H7 (cell line): Measurements from ENCODE around the gene FGD5. TPM values are rescaled to one million over a fixed set of nuclear protein-coding genes. Genes with fewer than 3 reads are reported as not detected.

ENCODE experiments used
- DNase-seq: peaks from one replicate; pipeline ENCODE4 v3.0.0; 2012
- H3K27me3 ChIP-seq: 2 replicates; pipeline ENCODE4 v1.6.0; 2011; ENCODE audit warnings: mild to moderate bottlenecking, low read length; ENCODE audit not compliant: control insufficient read depth, insufficient read depth
- H3K36me3 ChIP-seq: replicated peaks from 2 replicates; pipeline ENCODE4 v1.5.1; 2011; ENCODE audit warnings: low read length; ENCODE audit not compliant: control insufficient read depth, insufficient read depth
- H3K4me3 ChIP-seq: 2 replicates; pipeline ENCODE4 v1.5.1; 2011; ENCODE audit warnings: low read depth, mild to moderate bottlenecking, control low read depth, low read length, moderate library complexity; ENCODE audit not compliant: insufficient read depth
- total RNA-seq: library from RNA; depleted of rRNA; stranded (reverse); fragments of >200 nt; shearing (Covaris generic); gene quantifications from 2 replicates; pipeline ENCODE4 v1.2.3, GENCODE V29; 2014

The FGD5 gene
- total RNA-seq, 1 experiment from 2014 or later, result 19.8 TPM

DNA sequence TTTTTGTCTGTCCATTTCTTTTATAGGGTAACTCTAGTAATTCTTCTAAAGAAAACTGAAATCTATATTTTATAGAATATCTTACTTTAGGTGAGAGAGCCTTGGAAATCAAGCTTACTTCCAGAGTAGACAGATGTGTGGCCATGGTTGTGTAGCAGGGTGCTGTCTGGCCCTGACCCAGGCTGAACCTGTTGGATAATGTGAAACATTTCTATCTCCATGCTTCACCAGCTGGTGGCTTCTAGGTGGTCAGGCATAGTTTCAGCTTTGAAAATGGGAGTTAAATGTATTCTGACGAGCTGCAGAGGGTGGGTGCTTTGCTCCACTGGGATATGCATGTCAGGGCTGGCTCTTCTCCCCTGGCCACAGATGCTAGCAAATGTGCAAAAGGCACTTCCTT, 107.8 kb downstream of the FGD5 start:
- no peak overlapping the region for H3K4me3 ChIP-seq
- peaks cover 3% of the 10 kb centered on the region for H3K36me3 ChIP-seq
- no peaks in the 10 kb centered on the region for H3K27me3 ChIP-seq
- DNase-seq, result no peak

GRCh38 chr3:14927308-14927707, 108.5 kb downstream of the FGD5 start:
- no peaks in the 10 kb centered on the region for H3K27me3 ChIP-seq
- no peak for DNase-seq
- H3K4me3 ChIP-seq, result no peak overlapping the region
- H3K36me3 ChIP-seq, result peaks cover 3% of the 10 kb centered on the region

DNA sequence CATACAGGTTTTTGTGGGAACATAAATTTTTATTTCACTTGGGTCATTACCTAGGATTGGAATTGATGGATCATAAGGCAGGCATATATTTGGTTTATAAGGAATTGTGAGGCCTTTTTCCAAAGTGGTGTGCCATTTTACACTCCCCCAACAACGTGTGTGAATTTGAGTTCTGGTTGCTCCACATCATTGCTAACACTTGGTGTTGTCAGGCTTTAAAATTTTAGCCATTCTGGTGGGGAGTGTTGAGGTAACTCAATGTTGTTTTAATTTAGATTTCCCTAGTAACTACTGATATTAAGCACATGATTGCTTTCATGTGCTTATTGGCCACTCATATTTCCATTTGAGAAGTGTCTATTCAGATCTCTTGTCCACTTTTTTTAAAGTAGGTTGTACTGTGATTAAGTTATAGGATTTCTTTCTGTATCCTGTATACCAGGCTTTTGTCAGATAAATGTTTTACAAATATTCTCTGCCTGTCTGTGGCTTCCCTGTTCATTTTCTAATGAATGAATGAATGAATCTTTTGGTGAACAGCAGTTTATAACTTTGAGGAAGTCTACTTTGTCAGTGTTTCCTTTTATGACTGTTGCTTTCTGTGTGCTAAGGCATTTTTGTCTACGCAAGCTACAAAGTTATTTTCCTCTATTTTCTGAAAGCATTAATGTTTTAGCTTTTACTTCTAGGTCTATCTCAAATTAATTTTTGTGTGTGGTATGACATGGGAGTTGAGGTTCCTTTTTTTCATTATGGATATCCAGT, 110.7 kb downstream of the FGD5 start:
- H3K27me3 ChIP-seq, result no peaks in the 10 kb centered on the region
- DNase-seq, result no peak

DNA sequence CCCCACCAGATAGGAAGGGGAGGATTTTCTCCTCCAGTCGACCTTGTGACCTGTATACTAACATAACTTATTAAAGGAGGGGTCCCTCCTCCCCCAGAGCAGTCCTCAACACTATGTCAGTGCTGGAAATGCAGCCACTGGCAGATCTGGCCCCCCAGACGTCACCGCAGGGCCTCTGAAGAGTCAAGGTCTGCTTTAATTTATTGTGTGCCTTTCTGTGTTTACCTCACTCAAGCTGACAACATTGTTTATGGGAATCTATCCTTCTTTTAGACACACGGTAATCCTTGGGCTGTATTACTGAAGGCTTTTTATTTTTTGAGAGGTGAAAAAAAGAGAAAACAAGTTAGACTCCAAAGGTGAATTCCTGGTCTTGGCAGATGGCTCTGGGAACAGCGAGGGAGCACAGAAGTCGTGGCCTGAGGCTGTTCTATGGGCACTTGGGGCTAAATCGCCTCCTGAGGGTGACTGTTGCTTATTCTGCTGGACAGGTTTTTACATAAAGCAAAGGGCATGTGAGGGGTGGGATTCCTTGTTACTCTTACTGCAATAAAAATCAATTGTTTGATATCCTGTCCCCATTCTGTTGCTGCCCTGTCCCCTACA, 115.2 kb downstream of the FGD5 start:
- DNase-seq, result no peak
- Histone ChIP-seq H3K27me3 (no peaks in the 10 kb centered on the region), H3K36me3 (no peaks in the 10 kb centered on the region; the same call in none of the 2 replicates), H3K4me3 (no peak overlapping the region)

More for the DNA sequence above, 110.7 kb downstream of the FGD5 start:
- H3K36me3 ChIP-seq, result peaks cover 2% of the 10 kb centered on the region
- no peak overlapping the region for H3K4me3 ChIP-seq

DNA sequence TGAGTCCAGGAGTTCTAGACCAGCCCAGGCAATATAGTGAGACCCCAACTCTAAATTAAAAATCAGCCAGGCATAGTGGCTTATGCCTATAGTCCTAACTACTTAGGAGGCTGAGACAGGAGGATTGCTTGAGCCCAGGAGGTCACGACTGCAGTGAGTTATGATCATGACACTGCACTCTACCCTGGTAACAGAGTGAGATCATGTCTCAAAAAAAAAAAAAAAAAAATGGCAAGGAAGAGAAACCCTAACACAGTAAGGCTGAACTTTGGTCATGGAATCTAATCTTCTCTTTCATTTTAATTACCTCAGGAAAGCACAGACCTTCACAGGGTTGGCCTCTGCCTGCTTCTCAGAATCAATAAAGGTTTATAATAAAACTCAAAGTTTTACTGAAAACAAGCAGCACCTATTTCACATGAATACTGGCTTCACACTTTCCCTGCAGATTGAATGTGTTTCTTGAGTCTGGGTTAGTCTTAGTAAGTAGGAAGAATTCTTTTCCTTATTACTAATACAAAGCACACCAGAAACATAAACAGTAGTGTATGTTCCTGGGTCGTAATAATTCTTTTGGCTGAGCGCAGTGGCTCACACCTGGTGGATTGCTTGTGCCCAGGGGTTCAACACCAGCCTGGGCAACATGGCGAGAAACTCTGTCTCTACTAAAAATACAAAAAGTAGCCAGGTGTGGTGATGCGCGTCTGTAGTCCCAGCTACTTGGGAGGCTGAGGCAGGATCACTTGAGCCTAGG, 117.0 kb downstream of the FGD5 start:
- Histone ChIP-seq H3K36me3 (no peaks in the 10 kb centered on the region; the same call in 1 of the 2 replicates), H3K27me3 (no peaks in the 10 kb centered on the region), H3K4me3 (no peak overlapping the region)
- no peak for DNase-seq

GRCh38 chr3:14938954-14939353, 120.2 kb downstream of the FGD5 start:
- no peak overlapping the region for H3K4me3 ChIP-seq
- H3K36me3 ChIP-seq, result no peaks in the 10 kb centered on the region
- no peak for DNase-seq
- no peaks in the 10 kb centered on the region for H3K27me3 ChIP-seq

DNA sequence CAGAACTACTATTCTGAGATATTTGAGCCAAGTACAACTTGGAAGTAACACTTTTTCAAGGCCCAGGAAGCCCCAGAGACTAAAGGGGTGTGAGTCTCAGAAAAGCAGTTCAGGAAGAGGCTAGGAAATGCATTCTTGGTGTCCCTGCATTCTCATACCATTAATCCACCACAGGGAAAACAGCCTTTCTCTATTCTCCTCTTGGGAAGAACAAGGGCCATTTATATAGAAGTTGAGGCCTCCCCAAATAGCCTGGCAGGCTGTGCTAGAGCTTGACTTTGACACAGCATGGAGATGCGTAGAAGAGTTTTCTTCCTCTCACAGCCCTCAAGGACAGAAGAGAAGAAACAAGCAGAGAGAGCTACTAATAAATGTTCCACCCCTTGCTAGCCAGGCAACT, 123.1 kb downstream of the FGD5 start:
- peaks cover 6% of the 10 kb centered on the region for H3K36me3 ChIP-seq
- H3K27me3 ChIP-seq, result no peaks in the 10 kb centered on the region
- no peak for DNase-seq
- H3K4me3 ChIP-seq, result no peak overlapping the region

- no peak overlapping the region for H3K4me3 ChIP-seq
- DNase-seq, result no peak
- no peaks in the 10 kb centered on the region for H3K27me3 ChIP-seq
- peaks cover 6% of the 10 kb centered on the region for H3K36me3 ChIP-seq
These were observed 124.3 kb downstream of the FGD5 start for GRCh38 chr3:14943042-14943441.

- peak overlapping the region; percentile 89 for H3K4me3 ChIP-seq
- DNase-seq, result no peak
- H3K36me3 ChIP-seq, result peaks cover 10% of the 10 kb centered on the region
- no peaks in the 10 kb centered on the region for H3K27me3 ChIP-seq
These were observed 127.5 kb downstream of the FGD5 start for GRCh38 chr3:14946236-14946635.

- DNase-seq, result no peak
- H3K27me3 ChIP-seq, result no peaks in the 10 kb centered on the region
- peak overlapping the region; percentile 89 for H3K4me3 ChIP-seq
- H3K36me3 ChIP-seq, result peaks cover 10% of the 10 kb centered on the region
These were observed 128.0 kb downstream of the FGD5 start for GRCh38 chr3:14946739-14947099.

DNA sequence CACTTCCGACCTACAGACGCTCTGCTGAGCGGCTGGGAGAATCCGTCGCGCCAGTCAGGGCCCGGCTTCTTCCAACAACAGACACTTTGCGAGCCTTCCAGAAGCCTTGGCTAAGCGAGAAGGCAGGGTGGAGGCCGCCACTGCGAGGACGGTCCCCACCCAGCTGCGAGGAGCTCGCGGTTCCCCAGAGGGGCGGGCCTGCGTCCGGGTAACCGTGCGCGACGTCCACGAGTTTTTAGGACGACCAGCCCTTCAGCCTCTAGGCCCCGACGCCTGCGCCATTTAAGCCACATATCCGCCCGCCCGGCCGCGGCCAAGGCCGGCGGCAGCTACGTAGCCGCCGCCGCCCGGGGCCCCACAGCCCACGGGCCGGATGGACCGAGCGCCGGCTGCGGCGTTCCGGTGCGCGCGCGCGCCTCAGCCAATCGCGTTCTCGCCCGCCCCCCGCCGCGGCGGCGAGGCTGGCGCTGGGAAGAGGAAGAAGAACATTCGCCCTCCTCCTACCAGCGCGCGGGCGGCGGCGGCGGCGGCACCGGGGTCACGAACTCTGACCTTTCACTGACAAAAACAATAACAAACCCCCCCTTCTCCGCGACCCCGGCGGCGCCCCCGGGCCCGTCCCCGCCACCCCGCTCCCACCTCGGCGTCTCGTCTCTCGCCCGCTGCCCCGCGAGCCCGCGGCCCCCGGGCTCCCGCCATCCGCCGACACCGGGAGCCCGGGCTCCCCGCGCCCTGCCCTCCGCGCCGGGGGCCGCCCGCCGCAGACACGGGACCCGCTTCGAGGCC, 128.5 kb downstream of the FGD5 start, which contains the start of gene NR2C2:
Gene NR2C2 (plus strand): TSS at position 484 of the 786 bp plus-strand sequence. CDS start 56,332 bp downstream, outside the sequence.
- DNase-seq, result peak; percentile 95
- Histone ChIP-seq H3K4me3 (peak within 1 kb of the TSS; percentile 89), H3K36me3 (peaks cover 10% of the 10 kb centered on the region), H3K27me3 (no peaks in the 10 kb centered on the region)

- DNase-seq, result peak; percentile 99
- Histone ChIP-seq H3K27me3 (no peaks in the 10 kb centered on the region), H3K36me3 (peaks cover 10% of the 10 kb centered on the region), H3K4me3 (peak overlapping the region; percentile 89)
These were observed 129.3 kb downstream of the FGD5 start for GRCh38 chr3:14947886-14948608.

DNA sequence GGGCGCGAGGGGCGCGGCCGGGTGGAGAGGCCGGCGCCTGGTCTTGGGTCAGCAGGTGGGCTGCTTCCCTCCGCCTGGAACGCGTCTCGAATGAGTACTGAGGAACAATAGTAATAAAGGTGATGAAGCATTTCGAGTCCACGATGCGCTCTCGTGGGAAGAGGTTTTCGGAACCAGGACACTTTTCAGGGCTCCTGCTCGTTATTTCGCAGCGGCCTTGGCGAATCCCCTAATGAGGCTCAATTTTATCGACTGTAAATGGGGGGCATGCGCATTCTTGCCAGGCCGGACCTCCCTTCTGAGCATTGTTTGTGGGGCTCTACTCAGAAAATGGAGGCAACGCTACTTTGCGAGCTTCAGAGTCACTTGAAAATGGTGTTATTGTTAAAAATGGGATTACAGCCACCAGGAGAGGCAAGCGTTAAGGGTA, 129.9 kb downstream of the FGD5 start:
- no peaks in the 10 kb centered on the region for H3K27me3 ChIP-seq
- H3K4me3 ChIP-seq, result peak overlapping the region; percentile 46
- H3K36me3 ChIP-seq, result peaks cover 10% of the 10 kb centered on the region
- no peak for DNase-seq

GRCh38 chr3:14949126-14949525, 130.4 kb downstream of the FGD5 start:
- Histone ChIP-seq H3K36me3 (peaks cover 10% of the 10 kb centered on the region), H3K4me3 (peak overlapping the region; percentile 46), H3K27me3 (no peaks in the 10 kb centered on the region)
- peak; percentile 26 for DNase-seq
